ENCODE measurements around the gene SLC18A2. TPM values are rescaled to one million over a fixed set of nuclear protein-coding genes. Genes with fewer than 3 reads are reported as not detected.

SLC18A2 gene
- total and polyA plus RNA-seq, 10 of the 15 experiments (the other 5 are each of a cell fraction or from before 2014, with no cell fraction given) = 0.06 to 1.1 (median 0.25) TPM; not detected in 5

DNA sequence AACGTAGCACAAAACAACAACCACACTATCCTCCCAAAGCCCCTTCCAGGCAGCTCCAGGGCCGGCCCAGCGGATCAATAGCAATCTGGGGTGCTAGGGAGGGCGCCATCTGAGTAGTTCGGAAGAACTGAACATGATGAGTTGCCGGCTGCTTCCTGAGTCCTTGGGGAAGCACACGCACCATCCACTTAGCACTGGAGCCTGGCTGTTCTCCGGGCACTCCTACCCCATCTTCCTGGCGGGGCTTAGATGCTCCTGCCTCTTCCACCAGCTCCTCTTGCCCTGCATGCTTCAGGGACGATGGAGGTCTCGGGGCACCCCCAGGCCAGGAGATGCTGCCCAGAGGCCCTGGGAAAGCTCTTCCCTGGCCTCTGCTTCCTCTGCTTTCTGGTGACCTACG is 43.7 kb upstream of the SLC18A2 start, which contains the start of gene KCNK18:
KCNK18 (plus strand) TSS at position 301 of the 400 bp plus-strand sequence; CDS start at position 301, 0 bp downstream.
- TF ChIP-seq BHLHE40 (IDR thresholded peaks at IDR 0.05; ENCODE audit: borderline replicate concordance in 1 of 2, low read depth in 2 of 2, low read length in 1 of 2) (no peak), E2F8 (IDR thresholded peaks at IDR 0.05; ENCODE audit: low read depth, partially characterized antibody) (no peak), HSF1 (IDR thresholded peaks at IDR 0.05; ENCODE audit: low read depth, low read length) (no peak), ZBTB33 (IDR thresholded peaks at IDR 0.05) (no peak), TCF7 (IDR thresholded peaks at IDR 0.05; ENCODE audit: borderline replicate concordance) (no peak), NFYB (IDR thresholded peaks at IDR 0.05; ENCODE audit: insufficient read depth, low read depth, low read length) (no peak), ZNF207 (IDR thresholded peaks at IDR 0.05; ENCODE audit: borderline replicate concordance) (no peak), KDM1A (IDR thresholded peaks at IDR 0.05; ENCODE audit: borderline replicate concordance) (no peak), MEF2B (IDR thresholded peaks at IDR 0.05; ENCODE audit: partially characterized antibody, poor library complexity, severe bottlenecking) (no peak), IKZF2 (IDR thresholded peaks at IDR 0.05) (no peak)
- TF ChIP-seq, protein P1, sequence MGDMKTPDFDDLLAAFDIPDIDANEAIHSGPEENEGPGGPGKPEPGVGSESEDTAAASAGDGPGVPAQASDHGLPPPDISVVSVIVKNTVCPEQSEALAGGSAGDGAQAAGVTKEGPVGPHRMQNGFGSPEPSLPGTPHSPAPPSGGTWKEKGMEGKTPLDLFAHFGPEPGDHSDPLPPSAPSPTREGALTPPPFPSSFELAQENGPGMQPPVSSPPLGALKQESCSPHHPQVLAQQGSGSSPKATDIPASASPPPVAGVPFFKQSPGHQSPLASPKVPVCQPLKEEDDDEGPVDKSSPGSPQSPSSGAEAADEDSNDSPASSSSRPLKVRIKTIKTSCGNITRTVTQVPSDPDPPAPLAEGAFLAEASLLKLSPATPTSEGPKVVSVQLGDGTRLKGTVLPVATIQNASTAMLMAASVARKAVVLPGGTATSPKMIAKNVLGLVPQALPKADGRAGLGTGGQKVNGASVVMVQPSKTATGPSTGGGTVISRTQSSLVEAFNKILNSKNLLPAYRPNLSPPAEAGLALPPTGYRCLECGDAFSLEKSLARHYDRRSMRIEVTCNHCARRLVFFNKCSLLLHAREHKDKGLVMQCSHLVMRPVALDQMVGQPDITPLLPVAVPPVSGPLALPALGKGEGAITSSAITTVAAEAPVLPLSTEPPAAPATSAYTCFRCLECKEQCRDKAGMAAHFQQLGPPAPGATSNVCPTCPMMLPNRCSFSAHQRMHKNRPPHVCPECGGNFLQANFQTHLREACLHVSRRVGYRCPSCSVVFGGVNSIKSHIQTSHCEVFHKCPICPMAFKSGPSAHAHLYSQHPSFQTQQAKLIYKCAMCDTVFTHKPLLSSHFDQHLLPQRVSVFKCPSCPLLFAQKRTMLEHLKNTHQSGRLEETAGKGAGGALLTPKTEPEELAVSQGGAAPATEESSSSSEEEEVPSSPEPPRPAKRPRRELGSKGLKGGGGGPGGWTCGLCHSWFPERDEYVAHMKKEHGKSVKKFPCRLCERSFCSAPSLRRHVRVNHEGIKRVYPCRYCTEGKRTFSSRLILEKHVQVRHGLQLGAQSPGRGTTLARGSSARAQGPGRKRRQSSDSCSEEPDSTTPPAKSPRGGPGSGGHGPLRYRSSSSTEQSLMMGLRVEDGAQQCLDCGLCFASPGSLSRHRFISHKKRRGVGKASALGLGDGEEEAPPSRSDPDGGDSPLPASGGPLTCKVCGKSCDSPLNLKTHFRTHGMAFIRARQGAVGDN (IDR thresholded peaks at IDR 0.05) = no peak
- no peaks in the 10 kb centered on the region; the same call in 2 of the 3 replicates for H3K9me3 ChIP-seq (replicated peaks; ENCODE audit: control insufficient read depth, insufficient read depth, low read length)
- H3K4me3 ChIP-seq = no peak within 1 kb of the TSS
- no peaks in the 10 kb centered on the region for H3K79me2 ChIP-seq (ENCODE audit: control insufficient read depth, insufficient read depth, low read length)
- FAIRE-seq = no peak
- intact Hi-C loops (cut with micrococcal nuclease; ENCODE audit: unreplicated experiment) (no loop called here), in situ Hi-C loops (cut with MboI) (no loop called here)
- no peaks in the 10 kb centered on the region; a peak in 2 of 4 replicates for H3K27me3 ChIP-seq (replicated peaks in 1 of 2; ENCODE audit: control insufficient read depth in 2 of 2, insufficient read depth in 2 of 2, low read length in 1 of 2)
- POLR2A ChIA-PET = no interaction called here
- WGBS (ENCODE audit: insufficient coverage, insufficient replicate concordance, low lambda C conversion rate, missing lambda C conversion rate) = 33% methylated on average over 11 of the region's 12 CpGs
- SMC1A ChIA-PET (ENCODE audit: uncharacterized antibody, unreplicated experiment) = no interaction called here
- CTCF ChIA-PET = interaction anchor here (1.6 to 1.9 kb wide), 2 partner anchors 10 to 19 kb away, joined by 3 to 6 read pairs; no protein-coding TSS in a partner anchor
- no peaks in the 10 kb centered on the region for H4K20me1 ChIP-seq (ENCODE audit: control insufficient read depth, insufficient read depth)
- RAD21 ChIA-PET (ENCODE audit: unreplicated experiment) = no interaction called here
- no peak within 1 kb of the TSS for H3K9ac ChIP-seq (ENCODE audit: control insufficient read depth, insufficient read depth, low read length)
- no peak within 1 kb of the TSS for H3K4me2 ChIP-seq (ENCODE audit: control insufficient read depth, insufficient read depth)
- H3K27ac ChIP-seq (ENCODE audit: control insufficient read depth, insufficient read depth) = no peak within 1 kb of the TSS
- H3K36me3 ChIP-seq (ENCODE audit: control insufficient read depth in 2 of 2, insufficient read depth in 2 of 2, low read length in 1 of 2) = no peaks in the 10 kb centered on the region
- H2AFZ ChIP-seq (ENCODE audit: control insufficient read depth, low read depth, low read length) = no peak within 1 kb of the TSS
- ATAC-seq = no peak
- no peaks in the 10 kb centered on the region for H3K4me1 ChIP-seq (ENCODE audit: control insufficient read depth, insufficient read depth, low read length)
- DNase-seq (ENCODE audit: low read depth, low spot score) = no peak
- no TSS peak for BruUV-seq (replicated peaks)

Measured in GM12878 (cell line).